NCI-H774 (cell line): ENCODE results near the gene NT5DC4.

ENCODE experiments used
- DNase-seq: peaks from one replicate; lab custom pipeline; 2025; lab: John Stamatoyannopoulos, UW

The NT5DC4 gene

GRCh38 chr2:112787294-112787693 is 66.5 kb downstream of the NT5DC4 start:
- DNase-seq: no peak

DNA sequence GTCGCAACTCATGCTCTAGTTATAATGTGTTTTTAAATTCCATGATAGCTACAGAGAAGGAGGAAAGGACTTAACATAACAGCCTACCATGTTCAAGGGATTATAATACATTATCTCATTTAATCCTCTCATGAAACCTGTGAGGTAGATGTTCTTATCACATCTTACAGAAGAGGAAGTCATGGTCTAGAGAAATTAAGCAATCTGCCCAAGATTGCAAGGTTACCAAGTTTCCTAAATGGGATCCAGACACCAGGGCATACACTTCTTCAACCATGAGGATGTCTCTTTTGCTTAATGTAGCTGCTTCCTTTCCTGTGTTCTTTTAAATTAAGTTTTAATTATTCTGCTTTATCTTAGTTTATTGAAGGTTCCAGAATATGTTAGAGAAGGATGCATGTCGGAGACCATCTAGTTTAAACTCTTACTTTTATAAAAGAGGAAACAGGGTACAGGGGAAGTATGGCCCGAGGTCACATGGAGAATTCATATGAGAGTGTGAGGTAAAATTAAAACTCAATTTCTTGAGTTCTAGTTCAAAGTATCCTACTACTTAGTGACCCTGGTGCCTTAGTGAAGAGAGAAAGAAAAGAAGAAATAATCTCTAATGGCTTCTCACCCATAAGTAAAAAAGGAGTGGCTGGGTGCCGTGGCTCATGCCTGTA is 67.0 kb downstream of the NT5DC4 start:
- DNase-seq: no peak

- no peak for DNase-seq
Observed at GRCh38 chr2:112788653-112789052, 67.8 kb downstream of the NT5DC4 start.
